Activated naive CD4-positive, alpha-beta T cell treated with anti-CD3 and anti-CD28 coated beads, Interleukin-2, amount 50 U/mL, for 72 hours (primary cell): ENCODE results near the gene ZNF764. TPM values are rescaled to one million over a fixed set of nuclear protein-coding genes. Genes with fewer than 3 reads are reported as not detected.
"Not testable (repeated sequence)": the region's sequence is repeated elsewhere in the genome, so short reads cannot be mapped to it uniquely, and the experiment has no call there.

Source experiments
- ATAC-seq, 2 donors: fragments of 150-1000 bp; cut with Tn5 transposase; 2 replicates each; pipeline ENCODE4 v1.10.0; 2021; ENCODE audit warnings: mild to moderate bottlenecking in 2 of 2, moderate library complexity in 2 of 2
- DNase-seq, 2 donors: peaks; one replicate each; pipeline ENCODE4 v3.0.0; 2021 to 2022; ENCODE audit warnings: low spot score in 2 of 2
- H3K27ac Mint-ChIP-seq, 2 donors: one replicate each; pipeline ENCODE4 v1.8.0; 2022; ENCODE audit warnings: mild to moderate bottlenecking in 2 of 2, mixed read lengths in 2 of 2
- H3K36me3 Mint-ChIP-seq, 2 donors: one replicate each; pipeline ENCODE4 v1.8.0; 2022; ENCODE audit warnings: mixed read lengths in 2 of 2
- H3K9me3 Mint-ChIP-seq, 2 donors: one replicate each; pipeline ENCODE4 v1.8.0; 2022; ENCODE audit warnings: mixed read lengths in 2 of 2
- total RNA-seq, 2 donors: library from RNA; stranded (reverse); gene quantifications; one replicate each; pipeline ENCODE4 v1.2.3, GENCODE V29; 2022

ZNF764 gene
- total RNA-seq, 2 donors from 2014 or later: 11.1 to 11.6 TPM

DNA sequence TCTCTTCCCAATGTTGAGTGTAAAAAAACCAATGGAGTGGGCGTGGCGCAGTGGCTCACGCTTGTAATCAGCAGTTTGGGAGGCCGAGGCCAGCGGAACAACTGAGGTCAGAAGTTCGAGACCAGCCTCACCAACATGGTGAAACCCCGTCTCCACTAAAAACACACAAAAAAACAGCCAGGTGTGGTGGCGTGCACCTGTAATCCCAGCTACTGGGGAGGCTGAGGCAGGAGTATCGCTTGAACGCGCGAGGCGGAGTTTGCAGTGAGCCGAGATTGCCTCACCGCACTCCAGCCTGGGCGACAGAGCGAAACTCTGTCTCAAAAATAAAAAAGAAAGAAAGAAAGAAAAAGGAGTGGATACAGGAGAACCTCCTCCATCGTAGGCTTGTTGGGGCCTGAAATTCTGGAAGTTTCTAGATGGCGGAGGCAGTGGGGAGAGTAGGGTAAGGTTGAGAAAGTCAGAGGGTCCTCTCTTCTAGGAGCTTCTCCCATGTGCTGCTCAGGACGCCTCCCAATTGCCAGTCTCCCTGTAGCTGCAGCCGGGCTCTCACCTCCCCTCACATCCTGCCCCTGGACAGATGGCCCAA is 709 bp upstream of the ZNF764 start:
- peak overlapping the region; percentile 88 to 90 for H3K27ac Mint-ChIP-seq

DNA sequence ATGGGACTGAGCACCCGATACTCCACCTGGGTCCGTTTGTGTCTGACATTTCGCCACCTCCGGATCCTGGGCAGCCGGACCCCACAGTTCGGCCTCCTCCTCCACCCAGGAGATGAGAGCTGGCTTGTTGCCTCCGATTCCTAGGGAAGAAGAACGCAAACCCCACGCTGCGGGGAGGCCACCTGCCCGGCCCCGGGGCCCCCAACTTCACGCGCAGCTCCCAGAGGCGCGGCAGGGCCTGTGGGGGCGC is 542 bp downstream of the ZNF764 start:
- no peaks in the 10 kb centered on the region for H3K9me3 Mint-ChIP-seq
- DNase-seq: no peak
- H3K36me3 Mint-ChIP-seq: peaks cover 15 to 23% of the 10 kb centered on the region in 2 donors
- ATAC-seq: no peak
- peak overlapping the region; percentile 90 to 96 for H3K27ac Mint-ChIP-seq

More for the DNA sequence above, 709 bp upstream of the ZNF764 start:
- Mint-ChIP-seq H3K36me3 (peaks cover 13 to 15% of the 10 kb centered on the region in 2 donors), H3K9me3 (no peaks in the 10 kb centered on the region)
- DNase-seq: no peak
- ATAC-seq: no peak

GRCh38 chr16:30556125-30556473 is 2.1 kb downstream of the ZNF764 start:
- Mint-ChIP-seq H3K9me3 (no peaks in the 10 kb centered on the region), H3K27ac (peak overlapping the region; percentile 90 to 96), H3K36me3 (peaks cover 10 to 23% of the 10 kb centered on the region in 2 donors)
- ATAC-seq (no peak), DNase-seq (no peak)

DNA sequence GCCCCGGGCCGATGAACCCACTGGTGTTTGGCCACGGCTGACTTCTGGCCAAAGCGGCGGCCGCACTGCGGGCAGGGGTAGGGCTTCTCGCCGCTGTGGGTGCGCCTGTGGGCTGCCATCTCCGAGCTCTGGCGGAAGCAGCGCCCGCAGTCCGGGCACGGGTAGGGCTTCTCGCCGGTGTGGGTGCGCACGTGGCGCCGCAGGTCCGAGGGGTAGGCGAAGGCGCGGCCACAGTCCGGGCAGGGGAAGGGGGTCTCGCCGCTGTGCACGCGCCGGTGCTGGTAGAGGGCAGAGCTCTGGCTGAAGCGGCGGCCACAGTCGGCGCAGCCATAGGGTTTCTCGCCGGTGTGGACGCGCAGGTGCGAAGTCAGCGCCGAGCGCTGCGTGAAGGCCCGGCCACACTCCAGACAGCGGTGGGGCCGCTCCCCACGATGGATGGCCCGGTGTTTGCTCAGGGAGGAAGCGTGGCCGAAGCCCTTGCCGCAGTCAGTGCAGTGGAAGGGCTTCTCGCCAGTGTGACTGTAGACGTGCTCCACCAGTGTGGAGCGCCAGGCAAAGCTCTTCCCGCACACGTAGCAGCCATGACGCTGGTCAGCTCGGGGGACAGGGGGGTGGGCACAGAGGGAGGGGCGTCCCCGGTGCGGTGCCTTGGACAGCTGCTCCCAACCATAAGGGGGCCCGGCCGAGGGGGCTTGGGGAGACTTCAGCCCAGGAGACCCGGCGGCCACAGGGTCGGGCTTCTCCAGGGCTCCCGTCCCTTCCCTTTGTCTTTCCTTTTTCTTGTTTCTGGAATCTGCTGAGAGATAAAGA is 2.7 kb downstream of the ZNF764 start:
- Mint-ChIP-seq H3K9me3 (no peaks in the 10 kb centered on the region), H3K36me3 (peaks cover 10 to 23% of the 10 kb centered on the region in 2 donors), H3K27ac (peak overlapping the region; percentile 90 to 96)
- ATAC-seq (no peak), DNase-seq (no peak)

DNA sequence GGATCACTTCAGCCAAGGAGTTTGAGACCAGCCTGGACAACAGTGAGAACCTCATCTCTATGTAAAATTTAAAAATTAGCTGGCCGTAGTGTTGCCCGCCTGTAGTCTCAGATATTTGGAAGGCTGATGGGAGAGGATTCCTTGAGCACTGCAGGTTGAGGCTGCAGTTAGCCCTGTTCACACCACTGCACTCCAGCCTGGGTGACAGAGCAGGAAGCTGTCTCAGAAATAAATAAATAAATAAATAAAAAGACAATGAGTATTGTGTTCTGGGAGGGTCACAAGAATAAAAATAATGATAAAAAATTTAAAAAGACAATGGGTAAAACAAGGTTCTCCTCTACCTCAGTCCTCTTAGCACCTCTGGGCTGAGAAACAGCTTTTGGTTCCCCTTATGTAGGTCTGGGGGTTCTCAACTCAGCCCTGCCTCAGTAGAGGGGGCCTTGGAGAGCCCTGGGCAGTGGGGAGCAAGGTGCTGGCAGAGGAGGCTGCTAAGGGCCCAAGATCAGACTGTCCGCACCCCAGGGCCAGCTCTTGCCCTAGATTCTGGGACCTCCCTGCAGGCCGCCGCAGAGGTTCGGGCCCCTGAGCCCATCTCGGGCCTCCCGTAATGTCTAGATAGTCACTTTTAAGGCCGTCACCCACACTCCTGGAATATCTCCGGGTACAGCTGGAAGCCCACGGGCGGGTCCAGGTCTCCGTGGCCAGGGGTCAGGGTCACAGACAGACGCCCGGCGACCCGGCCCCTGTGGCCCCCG is 3.4 kb downstream of the ZNF764 start:
- Mint-ChIP-seq H3K27ac (peak overlapping the region in 1 of 2 donors; percentile 50), H3K9me3 (no peaks in the 10 kb centered on the region), H3K36me3 (peaks cover 10 to 23% of the 10 kb centered on the region in 2 donors)
- ATAC-seq: no peak
- DNase-seq: no peak

DNA sequence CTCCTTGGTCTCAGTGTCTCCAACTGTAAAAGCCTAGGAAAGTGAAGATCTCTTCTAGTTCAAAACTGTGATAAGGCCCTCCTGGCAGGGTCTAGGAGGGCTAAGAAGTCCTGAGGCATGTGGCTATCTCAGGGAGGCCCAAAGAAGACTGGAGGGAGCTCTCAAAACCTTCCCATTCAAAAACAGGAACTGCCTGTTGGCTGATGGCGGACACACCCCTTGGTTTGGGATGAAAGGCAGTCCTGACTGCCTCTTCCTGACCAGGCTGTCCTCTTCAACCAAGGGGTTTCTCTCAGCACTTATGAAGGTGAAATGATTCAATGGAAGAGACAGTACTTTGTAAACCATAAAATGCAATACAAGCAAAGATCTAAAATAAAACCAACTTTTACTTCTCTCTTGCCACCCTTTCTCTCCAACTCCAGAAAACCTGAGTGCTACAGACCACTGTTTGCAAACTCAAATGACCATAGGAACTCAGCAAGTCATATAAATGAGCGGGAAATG is 4.7 kb downstream of the ZNF764 start:
- H3K27ac Mint-ChIP-seq: peak overlapping the region; percentile 88 to 96
- H3K9me3 Mint-ChIP-seq: no peaks in the 10 kb centered on the region
- DNase-seq (no peak), ATAC-seq (no peak)
- H3K36me3 Mint-ChIP-seq: peaks cover 10 to 17% of the 10 kb centered on the region in 2 donors

DNA sequence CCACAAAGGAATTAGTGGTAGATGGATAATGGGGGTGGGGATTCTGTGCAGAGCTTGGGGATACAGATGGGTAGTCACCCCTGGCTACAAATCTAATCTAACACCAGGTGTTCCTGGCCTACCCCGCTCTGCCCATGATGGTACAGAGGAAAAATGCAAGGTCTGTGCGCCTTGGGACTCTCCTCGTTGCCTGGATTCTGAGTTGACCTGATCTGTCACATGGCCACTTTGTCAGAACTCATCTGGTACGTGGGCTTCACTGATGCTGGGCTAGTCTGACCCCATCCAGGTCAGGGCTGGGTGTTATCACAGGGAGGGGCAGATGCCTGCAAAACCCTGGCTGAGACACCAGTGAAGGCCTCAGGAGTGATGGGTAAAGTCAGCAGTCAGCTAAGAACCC is 5.2 kb downstream of the ZNF764 start:
- H3K27ac Mint-ChIP-seq: peak overlapping the region; percentile 88 to 96
- ATAC-seq: no peak
- no peaks in the 10 kb centered on the region for H3K9me3 Mint-ChIP-seq
- peaks cover 10 to 17% of the 10 kb centered on the region in 2 donors for H3K36me3 Mint-ChIP-seq
- no peak for DNase-seq

GRCh38 chr16:30551781-30552180 is 6.4 kb downstream of the ZNF764 start:
- Mint-ChIP-seq H3K9me3 (no peaks in the 10 kb centered on the region), H3K27ac (peak overlapping the region; percentile 88 to 96), H3K36me3 (peaks cover 5 to 17% of the 10 kb centered on the region in 2 donors)
- peak; percentile 83 to 94 for ATAC-seq
- DNase-seq: peak in 1 of 2 donors; percentile 50

DNA sequence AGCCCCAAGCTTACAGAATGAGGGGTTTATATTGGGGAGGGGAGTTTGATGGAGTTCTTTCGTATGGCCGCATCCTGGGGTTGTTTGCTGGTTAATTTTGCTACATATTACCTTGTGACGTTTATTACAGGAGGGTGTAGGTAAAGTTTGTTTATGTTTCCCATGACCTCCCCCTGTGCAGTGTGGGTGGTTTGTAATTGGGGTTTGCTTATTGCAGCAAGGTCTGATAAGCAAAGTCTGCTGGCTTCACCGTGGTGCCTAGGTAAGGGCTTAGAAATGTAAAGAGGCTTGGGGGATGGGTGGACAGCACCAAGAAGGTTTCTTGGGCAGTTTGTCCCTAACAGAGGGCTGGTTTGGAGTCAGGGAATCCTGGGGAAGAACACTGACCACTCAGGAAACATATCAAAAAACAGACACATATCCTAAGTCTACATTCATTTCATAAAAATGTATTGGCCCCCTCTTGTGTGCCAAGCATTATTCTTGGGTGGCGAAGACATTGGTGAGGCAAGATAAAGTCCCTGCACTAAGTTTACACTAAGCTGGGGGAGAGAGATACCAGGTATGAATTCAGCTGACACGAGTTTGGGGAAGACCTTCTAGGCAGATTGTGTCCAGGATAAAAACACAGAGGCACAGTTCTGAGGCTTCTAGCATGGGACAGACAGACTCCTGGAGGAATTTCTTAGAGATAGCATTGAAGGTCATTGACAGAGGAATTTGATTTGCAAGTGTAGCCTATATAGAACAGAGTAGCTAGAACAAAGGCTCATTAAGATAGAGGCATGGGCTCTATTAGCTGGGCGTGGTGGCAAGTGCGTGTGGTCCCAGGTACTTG is 9.5 kb downstream of the ZNF764 start:
- H3K36me3 Mint-ChIP-seq: peaks cover 0 to 8% of the 10 kb centered on the region in 2 donors
- peak overlapping the region in 1 of 2 donors; percentile 28 for H3K27ac Mint-ChIP-seq
- no peaks in the 10 kb centered on the region for H3K9me3 Mint-ChIP-seq
- DNase-seq (no peak), ATAC-seq (no peak)

- Mint-ChIP-seq H3K36me3 (no peaks in the 10 kb centered on the region), H3K9me3 (no peaks in the 10 kb centered on the region), H3K27ac (peak overlapping the region in 1 of 2 donors; percentile 58)
- DNase-seq (no peak), ATAC-seq (no peak)
Measured at GRCh38 chr16:30546115-30546514, 12.1 kb downstream of the ZNF764 start.

GRCh38 chr16:30543067-30543466 is 15.1 kb downstream of the ZNF764 start:
- H3K27ac Mint-ChIP-seq: no peak overlapping the region
- ATAC-seq (no peak), DNase-seq (no peak)
- H3K9me3 Mint-ChIP-seq: no peaks in the 10 kb centered on the region
- H3K36me3 Mint-ChIP-seq: peaks cover 1 to 5% of the 10 kb centered on the region in 2 donors

GRCh38 chr16:30541502-30542329 is 16.5 kb downstream of the ZNF764 start:
- peaks cover 12 to 18% of the 10 kb centered on the region in 2 donors for H3K36me3 Mint-ChIP-seq
- DNase-seq: no peak
- H3K27ac Mint-ChIP-seq: no peak overlapping the region
- no peak for ATAC-seq
- no peaks in the 10 kb centered on the region for H3K9me3 Mint-ChIP-seq

- H3K9me3 Mint-ChIP-seq, H3K27ac Mint-ChIP-seq, ATAC-seq, DNase-seq: not testable (repeated sequence)
- peaks cover 19 to 25% of the 10 kb centered on the region in 2 donors for H3K36me3 Mint-ChIP-seq
Measured at GRCh38 chr16:30540916-30541464, 17.2 kb downstream of the ZNF764 start.

DNA sequence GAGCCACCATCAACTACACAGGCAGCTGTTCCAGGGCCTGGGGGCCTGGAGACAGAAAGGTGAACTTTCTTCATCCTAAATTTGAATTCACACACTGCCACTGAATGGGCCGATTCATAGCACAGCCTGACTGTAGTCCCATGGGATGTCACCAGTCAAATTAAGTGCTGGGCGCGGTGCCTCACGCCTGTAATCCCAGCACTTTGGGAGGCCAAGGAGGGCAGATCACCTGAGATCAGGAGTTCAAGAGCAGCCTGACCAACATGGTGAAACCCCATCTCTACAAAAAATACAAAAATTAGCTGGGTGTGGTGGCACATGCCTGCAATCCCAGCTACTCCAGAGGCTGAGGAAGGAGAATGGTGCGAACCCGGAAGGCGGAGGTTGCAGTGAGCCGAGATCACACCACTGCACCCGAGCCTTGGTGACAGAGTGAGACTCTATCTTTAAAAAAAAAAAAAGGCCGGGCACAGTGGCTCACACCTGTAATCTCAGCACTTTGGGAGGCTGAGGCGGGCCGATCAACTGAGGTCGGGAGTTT is 18.1 kb downstream of the ZNF764 start:
- ATAC-seq, DNase-seq, H3K9me3 Mint-ChIP-seq: not testable (repeated sequence)
- Mint-ChIP-seq H3K36me3 (peaks cover 28 to 32% of the 10 kb centered on the region in 2 donors), H3K27ac (peak overlapping the region in 1 of 2 donors; percentile 60)
